IPS-NIHi7 (cell line): ENCODE results near the gene PPP2R2D.

Experiments used
- DNase-seq: peaks from one replicate; pipeline ENCODE4 v3.0.0; 2012; ENCODE audit warnings: mixed read lengths; ENCODE audit errors: extremely low spot score

The PPP2R2D gene

GRCh38 chr10:131888186-131888604 is 12.6 kb upstream of the PPP2R2D start:
- no peak for DNase-seq

GRCh38 chr10:131889755-131890154 is 11.1 kb upstream of the PPP2R2D start:
- DNase-seq, result no peak

- DNase-seq, result no peak
Observed at GRCh38 chr10:131890276-131891195, 10.3 kb upstream of the PPP2R2D start.

- DNase-seq, result peak; percentile 76
Observed at GRCh38 chr10:131891196-131891928, 9.4 kb upstream of the PPP2R2D start.

GRCh38 chr10:131891929-131892805 is 8.6 kb upstream of the PPP2R2D start:
- DNase-seq, result no peak

- no peak for DNase-seq
Observed at GRCh38 chr10:131892806-131893675, 7.8 kb upstream of the PPP2R2D start.

GRCh38 chr10:131895116-131895515 is 5.7 kb upstream of the PPP2R2D start:
- no peak for DNase-seq

- DNase-seq, result no peak
Observed at GRCh38 chr10:131896403-131896802, 4.4 kb upstream of the PPP2R2D start.

GRCh38 chr10:131897297-131897899 is 3.4 kb upstream of the PPP2R2D start:
- DNase-seq, result no peak

GRCh38 chr10:131898061-131898460 is 2.7 kb upstream of the PPP2R2D start:
- no peak for DNase-seq

- no peak for DNase-seq
Observed at GRCh38 chr10:131898713-131899112, 2.1 kb upstream of the PPP2R2D start.

GRCh38 chr10:131899116-131899690 is 1.6 kb upstream of the PPP2R2D start:
- DNase-seq, result no peak

GRCh38 chr10:131899695-131900349 is 986 bp upstream of the PPP2R2D start:
- no peak for DNase-seq

- no peak for DNase-seq
Observed at GRCh38 chr10:131901181-131901829, 497 bp downstream of the PPP2R2D start.

GRCh38 chr10:131902211-131902610 is 1.4 kb downstream of the PPP2R2D start:
- DNase-seq, result no peak

GRCh38 chr10:131902691-131903090 is 1.9 kb downstream of the PPP2R2D start:
- DNase-seq, result no peak

- DNase-seq, result no peak
Observed at GRCh38 chr10:131905267-131905571, 4.4 kb downstream of the PPP2R2D start.

- no peak for DNase-seq
Observed at GRCh38 chr10:131905603-131906268, 4.9 kb downstream of the PPP2R2D start.

- DNase-seq, result no peak
Observed at GRCh38 chr10:131906269-131906639, 5.4 kb downstream of the PPP2R2D start.
